ENCODE data around the gene PMAIP1.

GRCh38 chr18:59866551-59867269, 33.1 kb upstream of the PMAIP1 start:
- TF ChIP-seq, protein P1, sequence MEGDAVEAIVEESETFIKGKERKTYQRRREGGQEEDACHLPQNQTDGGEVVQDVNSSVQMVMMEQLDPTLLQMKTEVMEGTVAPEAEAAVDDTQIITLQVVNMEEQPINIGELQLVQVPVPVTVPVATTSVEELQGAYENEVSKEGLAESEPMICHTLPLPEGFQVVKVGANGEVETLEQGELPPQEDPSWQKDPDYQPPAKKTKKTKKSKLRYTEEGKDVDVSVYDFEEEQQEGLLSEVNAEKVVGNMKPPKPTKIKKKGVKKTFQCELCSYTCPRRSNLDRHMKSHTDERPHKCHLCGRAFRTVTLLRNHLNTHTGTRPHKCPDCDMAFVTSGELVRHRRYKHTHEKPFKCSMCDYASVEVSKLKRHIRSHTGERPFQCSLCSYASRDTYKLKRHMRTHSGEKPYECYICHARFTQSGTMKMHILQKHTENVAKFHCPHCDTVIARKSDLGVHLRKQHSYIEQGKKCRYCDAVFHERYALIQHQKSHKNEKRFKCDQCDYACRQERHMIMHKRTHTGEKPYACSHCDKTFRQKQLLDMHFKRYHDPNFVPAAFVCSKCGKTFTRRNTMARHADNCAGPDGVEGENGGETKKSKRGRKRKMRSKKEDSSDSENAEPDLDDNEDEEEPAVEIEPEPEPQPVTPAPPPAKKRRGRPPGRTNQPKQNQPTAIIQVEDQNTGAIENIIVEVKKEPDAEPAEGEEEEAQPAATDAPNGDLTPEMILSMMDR (IDR thresholded peaks at IDR 0.05): no peak
- no peak for TF ChIP-seq POLR2A (IDR thresholded peaks at IDR 0.05)

All from esophagus squamous epithelium (tissue), 4 donors.